Measurements from ENCODE around the gene INTS2.

GRCh38 chr17:61972311-61972710, 44.5 kb upstream of the INTS2 start:
- no peak for TF ChIP-seq POLR2AphosphoS5 (IDR thresholded peaks at IDR 0.05)
- TF ChIP-seq, protein P1, sequence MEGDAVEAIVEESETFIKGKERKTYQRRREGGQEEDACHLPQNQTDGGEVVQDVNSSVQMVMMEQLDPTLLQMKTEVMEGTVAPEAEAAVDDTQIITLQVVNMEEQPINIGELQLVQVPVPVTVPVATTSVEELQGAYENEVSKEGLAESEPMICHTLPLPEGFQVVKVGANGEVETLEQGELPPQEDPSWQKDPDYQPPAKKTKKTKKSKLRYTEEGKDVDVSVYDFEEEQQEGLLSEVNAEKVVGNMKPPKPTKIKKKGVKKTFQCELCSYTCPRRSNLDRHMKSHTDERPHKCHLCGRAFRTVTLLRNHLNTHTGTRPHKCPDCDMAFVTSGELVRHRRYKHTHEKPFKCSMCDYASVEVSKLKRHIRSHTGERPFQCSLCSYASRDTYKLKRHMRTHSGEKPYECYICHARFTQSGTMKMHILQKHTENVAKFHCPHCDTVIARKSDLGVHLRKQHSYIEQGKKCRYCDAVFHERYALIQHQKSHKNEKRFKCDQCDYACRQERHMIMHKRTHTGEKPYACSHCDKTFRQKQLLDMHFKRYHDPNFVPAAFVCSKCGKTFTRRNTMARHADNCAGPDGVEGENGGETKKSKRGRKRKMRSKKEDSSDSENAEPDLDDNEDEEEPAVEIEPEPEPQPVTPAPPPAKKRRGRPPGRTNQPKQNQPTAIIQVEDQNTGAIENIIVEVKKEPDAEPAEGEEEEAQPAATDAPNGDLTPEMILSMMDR (IDR thresholded peaks at IDR 0.05 in 8 of 11, conservative IDR thresholded peaks at IDR 0.05 in 3 of 11) = no peak
- no peak for TF ChIP-seq POLR2A (IDR thresholded peaks at IDR 0.05)

Measured in spleen (tissue), 7 donors.